EH (cell line): ENCODE data around the gene RNU6-9.

Experiments
- DNase-seq: peaks from one replicate; pipeline ENCODE4 v3.0.0-alpha.2; 2015; ENCODE audit warnings: low read depth

RNU6-9 gene

DNA sequence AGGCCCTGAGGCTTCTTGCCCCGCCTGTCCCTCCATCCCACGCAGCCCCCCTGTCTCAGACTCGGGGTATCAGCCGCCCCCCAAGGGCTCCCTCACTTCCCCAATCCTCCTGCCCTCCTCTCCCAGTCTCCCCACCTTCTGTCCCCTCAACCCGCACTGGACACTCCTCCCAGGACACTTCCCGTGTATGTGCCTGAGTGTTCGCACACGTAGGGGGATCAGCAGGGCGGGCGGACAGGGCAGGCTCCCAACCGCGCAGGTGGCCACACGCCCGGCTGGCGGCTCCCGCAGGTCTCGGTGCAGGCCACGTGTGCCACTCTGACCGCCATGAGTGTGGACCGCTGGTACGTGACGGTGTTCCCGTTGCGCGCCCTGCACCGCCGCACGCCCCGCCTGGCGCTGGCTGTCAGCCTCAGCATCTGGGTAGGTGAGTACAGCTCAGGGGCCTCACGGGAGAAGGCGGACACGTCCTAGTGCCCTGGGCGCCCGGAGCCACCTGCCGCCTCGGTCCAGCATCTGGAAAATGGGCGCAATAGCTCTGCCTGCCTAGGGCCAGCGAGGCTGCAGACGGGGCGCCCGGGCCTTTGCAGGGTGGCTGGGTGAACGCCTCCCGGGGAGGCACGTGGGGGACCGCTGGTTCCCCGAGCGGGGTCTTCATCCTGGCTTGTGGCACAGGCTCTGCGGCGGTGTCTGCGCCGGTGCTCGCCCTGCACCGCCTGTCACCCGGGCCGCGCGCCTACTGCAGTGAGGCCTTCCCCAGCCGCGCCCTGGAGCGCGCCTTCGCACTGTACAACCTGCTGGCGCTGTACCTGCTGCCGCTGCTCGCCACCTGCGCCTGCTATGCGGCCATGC is 26.1 kb downstream of the RNU6-9 start:
- no peak for DNase-seq

DNA sequence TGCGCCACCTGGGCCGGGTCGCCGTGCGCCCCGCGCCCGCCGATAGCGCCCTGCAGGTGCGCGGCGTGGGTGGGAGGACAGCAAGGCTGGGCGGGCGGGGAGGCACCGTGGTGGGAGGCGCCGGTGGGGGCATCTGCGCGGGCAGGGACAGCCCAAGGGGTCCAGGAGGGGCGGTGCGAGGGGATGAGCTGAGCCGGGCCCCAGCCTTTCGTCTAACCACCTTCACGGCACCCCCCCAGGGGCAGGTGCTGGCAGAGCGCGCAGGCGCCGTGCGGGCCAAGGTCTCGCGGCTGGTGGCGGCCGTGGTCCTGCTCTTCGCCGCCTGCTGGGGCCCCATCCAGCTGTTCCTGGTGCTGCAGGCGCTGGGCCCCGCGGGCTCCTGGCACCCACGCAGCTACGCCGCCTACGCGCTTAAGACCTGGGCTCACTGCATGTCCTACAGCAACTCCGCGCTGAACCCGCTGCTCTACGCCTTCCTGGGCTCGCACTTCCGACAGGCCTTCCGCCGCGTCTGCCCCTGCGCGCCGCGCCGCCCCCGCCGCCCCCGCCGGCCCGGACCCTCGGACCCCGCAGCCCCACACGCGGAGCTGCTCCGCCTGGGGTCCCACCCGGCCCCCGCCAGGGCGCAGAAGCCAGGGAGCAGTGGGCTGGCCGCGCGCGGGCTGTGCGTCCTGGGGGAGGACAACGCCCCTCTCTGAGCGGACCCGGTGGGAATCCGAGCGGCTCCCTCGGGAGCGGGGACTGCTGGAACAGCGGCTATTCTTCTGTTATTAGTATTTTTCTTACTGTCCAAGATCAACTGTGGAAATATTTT is 27.0 kb downstream of the RNU6-9 start:
- no peak for DNase-seq

DNA sequence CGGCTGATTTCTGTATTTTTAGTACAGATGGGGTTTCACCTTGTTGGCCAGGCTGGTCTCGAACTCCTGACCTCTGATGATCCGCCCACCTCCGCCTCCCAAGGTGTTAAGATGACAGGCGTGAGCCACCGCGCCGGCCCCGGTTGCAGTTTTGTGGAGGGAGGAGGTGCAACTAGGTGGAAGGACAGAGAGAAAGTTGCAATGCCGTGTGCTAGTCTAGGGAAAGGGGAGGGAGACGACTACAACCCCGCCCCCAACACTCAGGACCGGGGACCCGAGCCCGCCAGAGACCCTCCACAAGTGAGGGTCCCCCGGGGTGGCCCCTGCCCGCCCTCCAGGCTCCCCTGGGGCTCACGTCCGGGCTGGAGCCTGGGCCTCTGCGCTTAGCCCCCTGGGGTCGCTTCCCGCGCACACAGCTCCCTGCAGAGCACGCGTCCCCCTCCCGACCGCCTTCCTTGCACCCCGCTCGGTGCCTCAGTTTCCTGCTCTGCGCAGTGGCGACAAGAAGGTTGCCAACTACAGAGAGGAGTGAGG is 31.3 kb downstream of the RNU6-9 start:
- DNase-seq = no peak

DNA sequence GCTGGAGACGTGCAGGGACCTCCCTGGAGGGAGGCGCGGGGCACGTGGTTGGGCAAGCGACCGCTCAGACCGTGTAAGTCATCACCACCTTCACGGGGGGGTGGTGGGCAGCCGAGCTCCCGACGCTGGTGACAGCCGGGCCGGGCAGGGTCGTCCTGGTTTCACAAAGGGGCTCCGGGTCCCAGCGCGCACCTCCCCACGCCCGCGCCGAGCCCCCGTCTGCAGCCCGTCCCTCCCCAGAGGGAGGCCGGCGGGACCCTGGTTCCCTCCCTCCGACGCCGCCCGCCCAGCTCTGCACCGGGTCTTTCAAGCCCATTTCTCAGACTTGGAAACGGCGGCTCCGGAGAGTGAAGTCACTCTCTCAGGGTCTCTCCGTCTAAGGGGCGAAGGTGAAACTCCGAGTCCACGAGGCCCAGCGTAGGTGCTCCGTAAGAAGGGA is 31.8 kb downstream of the RNU6-9 start:
- DNase-seq = peak; percentile 60

DNA sequence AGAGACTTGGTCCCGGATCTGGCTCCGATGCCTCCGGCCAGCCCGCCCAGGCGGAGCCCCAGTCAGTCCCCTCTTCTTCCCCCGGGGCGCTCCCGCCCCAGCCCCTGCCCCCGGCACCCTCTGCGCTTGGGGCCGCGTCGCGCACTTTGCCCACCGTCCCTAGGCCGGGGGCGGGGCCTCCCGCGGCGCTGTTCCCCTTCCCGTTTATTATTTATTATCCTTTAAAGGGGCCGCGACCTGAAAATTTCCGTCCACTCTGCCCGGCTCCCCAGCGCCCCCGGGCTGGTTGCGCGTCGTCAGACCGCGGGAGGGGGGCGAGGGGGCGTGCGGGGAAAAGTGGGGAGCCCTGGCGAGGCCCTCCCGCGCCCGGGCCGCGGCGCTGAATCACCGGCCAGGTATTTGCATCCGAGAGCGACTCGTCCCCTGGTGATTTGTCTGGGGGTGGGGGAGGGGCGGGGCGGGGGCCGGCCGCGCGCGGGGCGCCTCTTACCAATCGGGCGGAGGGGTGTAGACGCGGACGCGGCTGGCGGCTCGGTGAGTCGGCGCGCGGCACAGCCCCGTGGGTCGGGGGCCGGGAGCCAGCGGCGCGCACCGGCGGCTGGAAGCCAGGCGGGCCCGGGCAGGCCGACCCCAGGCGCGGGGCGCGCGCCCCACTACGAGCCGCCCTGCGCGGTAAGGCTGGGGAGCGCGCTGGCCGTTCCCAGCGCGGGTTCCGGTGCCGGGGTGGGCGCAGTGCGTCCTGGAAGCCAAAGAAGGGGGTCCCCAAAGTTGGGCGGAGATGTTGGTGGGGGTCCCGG is 32.4 kb downstream of the RNU6-9 start, which contains the start of gene ARID3A:
Gene ARID3A (plus strand): TSS at position 510 of the 797 bp plus-strand sequence. CDS start 3,494 bp downstream, outside the sequence.
- DNase-seq = peak; percentile 83

DNA sequence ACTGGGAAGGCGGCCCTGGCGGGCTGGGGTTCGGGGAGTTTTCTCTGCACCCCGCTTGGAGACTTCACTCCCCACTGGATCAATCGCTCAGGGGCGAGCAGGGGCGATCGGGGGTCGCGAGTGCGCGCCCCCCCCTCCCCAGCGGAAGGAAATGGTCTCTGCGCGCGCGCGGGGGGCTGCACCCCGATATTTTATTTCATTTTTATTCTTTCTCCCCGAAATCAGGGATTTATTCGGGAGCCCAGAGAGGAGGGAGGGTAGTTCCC is 33.0 kb downstream of the RNU6-9 start:
- no peak for DNase-seq

DNA sequence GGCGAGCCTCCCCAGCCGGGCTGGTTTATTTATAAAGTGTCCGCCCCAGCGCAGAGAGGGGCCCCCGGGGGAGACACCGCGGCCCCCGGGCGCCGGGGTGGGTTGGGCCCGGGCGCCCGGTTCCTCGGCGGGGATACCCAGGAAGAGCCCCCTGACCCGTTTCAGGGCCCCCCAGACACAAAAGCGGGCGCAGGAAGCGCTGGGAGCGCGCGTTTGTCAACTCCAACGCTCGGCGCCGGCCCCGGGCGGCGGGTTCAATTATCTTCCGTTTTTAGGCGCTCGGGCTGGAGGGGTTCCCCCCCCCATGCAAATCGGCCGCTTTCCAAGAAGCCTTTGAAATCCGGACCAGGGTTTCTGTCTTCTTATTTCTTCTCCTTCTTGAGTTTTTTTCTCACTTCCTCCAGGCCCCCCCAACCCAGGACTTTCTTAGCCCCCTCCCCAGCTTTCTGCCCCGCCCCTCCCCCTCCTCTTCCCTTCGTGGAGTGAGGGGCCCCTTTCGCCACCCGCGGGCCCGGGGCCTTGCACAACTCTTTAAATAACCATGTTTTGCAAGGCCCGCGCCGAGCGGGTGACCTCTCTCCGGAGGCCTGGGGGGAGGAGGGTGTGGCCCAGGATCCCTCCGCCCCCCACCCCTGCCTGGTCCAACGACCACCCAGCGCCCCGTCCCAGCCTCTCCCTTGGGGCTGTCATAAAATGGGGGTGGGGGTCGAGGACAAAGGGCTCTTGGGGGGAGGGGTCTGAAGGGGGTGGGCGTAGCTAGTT is 33.5 kb downstream of the RNU6-9 start:
- peak; percentile 42 for DNase-seq

DNA sequence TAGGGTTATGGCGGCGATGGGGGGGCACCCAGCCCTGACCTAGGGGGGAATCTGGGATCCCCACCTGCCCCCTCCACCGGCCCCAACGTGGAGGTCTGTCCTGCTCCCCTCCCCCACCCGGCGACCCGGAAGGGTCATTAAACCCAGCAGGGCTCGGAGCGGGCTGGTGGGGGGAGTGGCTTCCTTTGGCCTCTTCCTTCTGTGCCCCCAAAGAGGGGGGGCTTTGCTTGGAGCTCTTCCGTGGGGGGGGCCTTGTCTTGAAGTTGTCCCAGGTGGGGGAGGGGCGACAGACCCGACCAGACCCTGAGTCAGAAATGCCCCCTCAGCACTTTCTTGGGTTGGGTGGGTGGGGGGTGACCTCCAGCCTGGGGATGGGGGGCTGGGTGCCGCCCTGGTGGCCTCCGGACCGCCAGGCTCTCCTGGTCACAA is 34.1 kb downstream of the RNU6-9 start:
- DNase-seq = peak; percentile 31

DNA sequence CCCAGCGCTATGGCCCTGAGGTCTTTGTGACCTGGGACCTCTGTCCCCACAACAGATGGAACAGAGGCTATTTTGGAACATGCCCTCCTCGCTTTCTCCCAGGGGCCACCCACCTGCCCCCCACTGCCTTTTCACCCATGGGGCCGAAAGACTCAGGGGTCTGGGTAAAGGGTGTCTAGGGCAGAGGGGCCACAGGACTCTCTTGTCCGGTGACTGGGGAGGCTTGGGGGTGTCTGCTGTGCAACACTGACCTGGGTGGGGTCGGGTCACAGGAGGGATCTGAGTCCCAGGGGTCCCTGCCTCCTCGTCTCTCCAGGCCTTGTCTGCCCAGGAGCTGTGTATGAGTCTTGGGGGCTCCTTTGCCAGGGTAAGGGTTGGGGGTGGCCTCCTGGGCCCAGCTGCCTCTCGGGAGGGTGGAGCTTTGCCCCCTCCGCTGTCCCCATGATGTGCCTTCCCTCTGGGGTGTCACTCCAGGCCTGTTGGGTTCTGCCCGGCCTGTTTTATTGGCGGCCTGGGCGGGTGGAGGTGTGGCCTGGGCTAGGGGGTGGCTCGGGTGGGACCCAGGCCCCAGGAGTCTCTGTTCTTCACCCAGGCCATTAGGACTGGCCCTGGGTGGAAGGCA is 34.6 kb downstream of the RNU6-9 start:
- no peak for DNase-seq

DNA sequence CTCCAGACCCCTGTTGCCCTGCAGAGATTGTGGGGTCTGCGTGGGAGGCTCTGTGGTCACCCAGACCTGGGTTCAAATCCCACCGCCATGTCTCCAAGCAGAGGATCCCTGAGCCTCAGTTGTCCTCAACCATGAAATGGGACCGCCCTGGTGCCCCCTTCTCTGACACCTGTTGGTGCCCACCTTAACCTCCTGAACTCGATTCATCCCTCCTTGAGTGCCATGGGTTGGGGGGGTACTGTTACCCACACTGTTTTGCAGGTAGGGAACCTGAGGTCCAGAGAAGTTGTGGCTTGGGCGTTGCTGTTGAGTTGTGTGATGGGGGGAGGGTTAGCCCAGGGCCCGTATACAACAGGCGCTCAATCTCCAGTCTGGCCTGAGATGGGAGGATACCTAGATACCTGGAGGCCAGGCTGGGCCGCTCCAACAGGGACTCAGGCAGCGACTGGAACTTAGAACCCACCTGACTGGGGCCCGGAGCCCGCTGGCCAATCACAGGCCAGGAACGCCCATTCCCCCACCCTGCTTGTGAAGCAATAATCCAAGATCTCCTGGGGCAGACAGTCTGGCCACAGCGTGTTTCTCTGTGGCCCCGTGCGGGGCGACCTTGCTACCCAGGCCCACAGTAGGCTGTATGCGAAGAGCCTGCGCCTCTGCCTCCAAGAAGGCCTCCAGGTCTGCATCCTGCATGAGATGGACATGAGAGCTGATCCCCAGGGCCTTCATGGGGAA is 35.4 kb downstream of the RNU6-9 start:
- DNase-seq = no peak

DNA sequence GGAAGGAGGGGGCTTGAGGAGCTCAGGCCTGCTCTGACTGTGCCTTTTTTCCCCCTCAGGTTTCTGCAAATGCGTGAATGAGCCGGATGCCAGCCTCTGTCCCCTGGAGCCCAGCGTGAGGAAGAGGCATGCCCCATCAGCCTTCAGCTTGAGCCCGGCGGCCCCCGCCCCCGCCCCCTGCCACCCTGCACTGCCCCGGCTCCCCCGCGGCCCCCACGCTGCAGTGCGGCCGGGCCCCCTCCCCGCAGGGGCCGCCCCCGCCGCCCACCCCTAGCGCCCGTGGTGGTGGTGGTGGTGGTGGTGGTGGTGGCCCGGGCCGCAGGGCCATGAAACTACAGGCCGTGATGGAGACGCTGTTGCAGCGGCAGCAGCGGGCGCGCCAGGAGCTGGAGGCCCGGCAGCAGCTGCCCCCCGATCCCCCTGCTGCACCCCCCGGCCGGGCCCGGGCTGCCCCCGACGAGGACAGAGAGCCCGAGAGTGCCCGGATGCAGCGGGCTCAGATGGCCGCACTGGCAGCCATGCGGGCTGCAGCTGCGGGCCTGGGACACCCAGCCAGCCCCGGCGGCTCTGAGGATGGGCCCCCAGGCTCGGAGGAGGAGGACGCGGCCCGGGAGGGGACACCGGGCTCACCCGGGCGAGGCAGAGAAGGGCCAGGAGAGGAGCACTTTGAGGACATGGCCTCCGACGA is 36.1 kb downstream of the RNU6-9 start:
- DNase-seq = no peak

DNA sequence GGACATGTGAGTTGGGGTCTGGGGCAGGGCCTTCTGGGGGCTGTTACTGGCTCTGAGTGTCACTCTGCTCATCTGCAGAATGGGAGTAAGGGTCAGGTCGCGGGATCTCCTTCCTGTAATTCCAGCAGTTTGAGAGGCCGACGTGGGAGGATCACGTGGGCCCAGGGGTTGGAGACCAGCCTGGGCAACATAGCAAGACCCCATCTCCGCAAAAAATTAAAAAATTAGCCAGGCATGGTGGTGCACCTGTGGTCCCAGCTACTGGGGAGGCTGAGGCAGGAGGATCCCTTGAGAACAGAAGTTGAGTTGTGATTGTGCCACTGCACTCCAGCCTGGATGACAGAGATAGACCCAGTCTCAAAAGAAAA is 36.6 kb downstream of the RNU6-9 start:
- DNase-seq = no peak

DNA sequence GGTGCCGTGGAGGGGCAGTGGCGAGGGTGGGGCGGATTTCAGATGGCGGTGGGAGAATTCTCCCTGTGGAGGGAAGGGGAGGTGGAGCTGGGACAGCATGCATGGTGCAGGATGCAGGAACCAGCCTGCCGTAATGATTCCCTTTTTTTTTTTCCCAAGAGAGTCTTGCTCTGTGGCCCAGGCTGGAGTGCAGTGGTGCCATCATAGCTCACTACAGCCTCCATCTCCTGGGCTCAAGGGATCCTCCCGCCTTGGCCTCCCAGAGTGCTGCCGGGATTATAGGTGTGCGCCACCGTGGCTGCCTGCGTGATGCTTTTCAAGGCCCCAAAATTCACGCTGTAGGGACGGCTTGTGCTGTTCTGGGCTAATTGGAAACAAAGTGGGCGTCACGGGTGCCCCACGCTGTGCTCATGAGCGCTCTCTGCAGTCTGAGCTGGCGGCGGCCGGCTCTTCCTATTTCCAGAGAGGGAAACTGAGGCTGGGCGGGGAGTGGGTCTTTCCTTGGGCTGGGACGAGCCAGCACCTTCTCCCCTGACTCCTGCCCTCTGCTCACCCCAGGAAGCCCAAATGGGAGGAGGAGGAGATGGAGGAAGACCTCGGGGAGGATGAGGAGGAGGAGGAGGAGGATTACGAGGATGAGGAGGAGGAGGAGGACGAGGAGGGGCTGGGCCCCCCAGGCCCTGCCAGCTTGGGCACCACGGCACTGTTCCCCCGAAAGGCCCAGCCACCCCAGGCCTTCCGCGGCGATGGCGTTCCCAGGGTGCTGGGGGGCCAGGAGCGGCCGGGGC is 38.8 kb downstream of the RNU6-9 start:
- no peak for DNase-seq

DNA sequence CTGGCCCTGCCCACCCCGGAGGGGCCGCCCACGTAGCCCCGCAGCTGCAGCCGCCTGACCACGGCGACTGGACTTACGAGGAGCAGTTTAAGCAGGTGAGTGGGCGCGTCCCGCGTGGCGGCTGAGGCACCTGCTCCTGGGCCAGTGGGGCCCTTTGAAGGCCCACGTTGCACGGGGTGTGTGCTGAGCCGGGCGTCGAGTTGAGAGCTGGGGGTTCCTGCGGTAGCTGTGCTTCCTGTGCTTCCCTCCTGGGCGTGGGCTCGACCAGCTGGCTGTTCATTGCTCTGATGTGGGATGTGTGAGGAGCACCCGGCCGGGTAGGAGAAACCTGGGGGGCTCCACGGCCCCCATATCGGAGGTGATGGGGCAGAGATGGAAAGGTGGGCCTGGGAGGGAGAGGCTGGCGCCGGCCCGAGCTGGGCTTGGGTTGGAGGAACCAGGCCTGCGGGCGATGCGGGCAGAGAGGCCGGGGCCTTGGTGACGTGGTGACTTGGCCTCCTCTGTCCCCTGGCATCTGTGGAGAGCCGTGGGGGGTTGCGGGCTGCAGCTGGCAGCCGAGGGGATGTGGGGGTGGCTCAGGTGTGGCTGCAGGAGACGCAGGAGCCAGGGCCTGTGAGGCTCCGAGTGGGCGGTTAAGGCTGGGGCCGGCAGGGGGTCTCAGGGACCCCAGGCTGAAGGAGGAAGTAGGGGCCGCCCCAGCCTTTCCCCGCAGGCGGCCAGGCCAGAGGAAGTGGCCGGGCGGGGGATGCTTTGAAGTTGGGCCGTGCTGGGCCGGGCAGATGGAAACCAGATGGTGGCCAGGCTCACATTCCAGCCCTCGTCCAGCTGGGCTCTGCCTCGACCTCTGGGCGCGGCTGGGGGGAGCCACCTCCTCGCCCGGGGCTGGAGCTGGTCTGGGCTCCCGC is 39.6 kb downstream of the RNU6-9 start:
- peak; percentile 97 for DNase-seq

DNA sequence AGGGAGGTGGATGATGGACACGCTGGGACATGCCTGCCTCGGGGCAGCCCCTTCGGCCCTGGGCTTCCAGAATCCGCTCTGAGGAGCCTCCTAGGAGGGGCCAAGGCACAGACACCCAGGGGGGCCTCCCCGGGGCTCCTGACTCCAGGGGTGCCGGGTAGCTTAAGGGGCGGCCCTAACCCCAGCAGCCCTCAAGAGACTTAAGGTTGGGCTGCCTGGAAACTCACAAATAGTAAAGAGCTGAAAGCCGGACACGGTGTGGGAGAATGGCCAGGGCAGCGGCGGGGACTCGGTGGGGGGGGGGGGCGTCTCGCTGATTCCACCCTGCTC is 40.2 kb downstream of the RNU6-9 start:
- DNase-seq = no peak

DNA sequence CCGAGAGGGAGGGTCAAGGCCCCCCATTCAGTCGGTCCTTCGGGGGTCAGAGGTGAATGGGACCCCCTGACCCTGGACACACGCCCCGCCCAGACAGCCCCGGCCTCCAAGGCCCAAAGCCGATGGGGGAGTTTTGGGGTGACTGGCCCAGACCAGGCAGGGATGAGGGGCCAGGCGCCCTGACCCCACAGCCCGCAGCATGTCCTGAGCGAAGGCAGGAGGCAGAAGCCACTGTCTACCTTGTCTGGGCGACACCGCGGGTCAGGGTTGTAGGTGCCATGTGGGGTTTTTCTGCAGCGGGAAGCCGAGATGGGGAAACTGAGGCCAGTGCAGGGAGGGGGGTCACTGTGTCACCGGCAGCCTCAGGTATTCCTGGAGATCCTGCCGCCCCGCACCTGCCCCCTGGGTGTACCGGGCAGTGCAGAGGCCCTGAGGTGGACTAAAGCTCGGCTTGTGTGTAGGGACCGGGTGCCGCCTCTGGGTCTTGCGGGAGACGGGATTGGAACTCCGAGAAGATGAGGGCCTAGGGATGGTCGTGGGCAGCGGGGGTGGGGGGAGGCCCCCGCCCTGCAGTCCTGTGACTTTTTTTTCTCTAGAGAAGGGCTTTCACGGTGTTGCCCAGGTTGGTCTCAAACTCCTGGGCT is 41.0 kb downstream of the RNU6-9 start:
- no peak for DNase-seq

DNA sequence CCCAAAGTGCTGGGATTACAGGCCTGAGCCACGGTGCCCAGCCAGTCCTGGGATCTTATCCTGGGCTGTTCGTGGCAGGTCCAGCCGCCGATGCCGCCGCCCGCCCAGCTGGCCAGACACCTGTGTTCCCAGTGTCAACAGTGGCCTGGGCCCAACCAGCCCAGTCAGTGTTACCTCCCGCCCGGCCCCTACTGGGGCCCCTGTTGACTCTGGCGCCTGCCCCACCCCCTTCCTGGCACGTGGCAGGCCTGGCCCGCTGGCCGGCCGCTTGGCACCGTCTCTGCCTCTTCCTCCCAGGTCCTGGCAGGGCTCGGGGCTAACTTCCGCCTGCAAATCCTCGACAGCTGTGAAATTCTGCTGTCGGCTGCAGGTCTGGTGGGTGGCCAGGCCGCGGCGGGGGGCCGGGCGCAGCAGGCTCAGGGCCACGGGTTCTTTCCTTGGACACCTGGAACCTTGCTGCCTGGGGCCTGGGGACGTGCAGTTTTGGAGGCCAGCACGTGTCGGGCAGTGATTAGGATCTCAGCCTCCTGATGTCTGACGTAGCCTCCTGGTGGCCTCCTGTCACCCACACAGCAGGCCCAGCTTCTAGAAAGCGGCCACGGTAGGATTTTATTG is 41.7 kb downstream of the RNU6-9 start:
- DNase-seq = peak; percentile 67
